Spleen (tissue), 11 donors: ENCODE data around the gene CCNQ. TPM values are rescaled to one million over a fixed set of nuclear protein-coding genes. Genes with fewer than 3 reads are reported as not detected.

Experiments used
- DNase-seq: peaks from one replicate; pipeline ENCODE4 v3.0.0-alpha.2; 2020
- H3K27ac ChIP-seq, 8 donors: fragments of 200-600 bp; sonication (generic) in 7 of 8; 1 replicate in 4 of 8; 2 replicates in 4 of 8; pipeline versions ENCODE4 v1.5.0 to v1.8.0; 2016 to 2021; ENCODE audit warnings: inconsistent platforms in 4 of 8, mild to moderate bottlenecking in 4 of 8, moderate library complexity in 1 of 8
- H3K27me3 ChIP-seq, 7 donors: fragments of 200-600 bp; sonication (generic) in 6 of 7; replicated peaks in 1 of 7; 1 replicate in 4 of 7; 2 replicates in 3 of 7; pipeline versions ENCODE4 v1.5.0 to v1.8.0; 2016 to 2021; ENCODE audit warnings: inconsistent platforms in 3 of 7, mild to moderate bottlenecking in 1 of 7
- H3K36me3 ChIP-seq, 6 donors: fragments of 200-600 bp; sonication (generic) in 5 of 6; 1 replicate in 4 of 6; 2 replicates in 2 of 6; pipeline versions ENCODE4 v1.5.0 to v1.8.0; 2016 to 2021; ENCODE audit warnings: inconsistent platforms in 2 of 6
- H3K4me1 ChIP-seq, 6 donors: fragments of 200-600 bp; sonication (generic) in 5 of 6; 1 replicate in 3 of 6; 2 replicates in 3 of 6; pipeline versions ENCODE4 v1.5.0 to v1.8.0; 2016 to 2021; ENCODE audit warnings: inconsistent platforms in 3 of 6
- H3K4me3 ChIP-seq, 8 donors: fragments of 200-600 bp; sonication (generic) in 7 of 8; 1 replicate in 4 of 8; 2 replicates in 4 of 8; pipeline versions ENCODE4 v1.5.0 to v1.8.0; 2016 to 2021; ENCODE audit warnings: inconsistent platforms in 4 of 8, mild to moderate bottlenecking in 4 of 8, moderate library complexity in 2 of 8
- H3K9me3 ChIP-seq, 8 donors: fragments of 200-600 bp; sonication (generic) in 7 of 8; 1 replicate in 4 of 8; 2 replicates in 4 of 8; pipeline versions ENCODE4 v1.5.0 to v1.8.0; 2016 to 2021; ENCODE audit warnings: inconsistent platforms in 4 of 8
- POLR2A ChIP-seq, 3 donors: fragments of 450-650 bp; IDR thresholded peaks; one replicate each; pipeline ENCODE4 v1.5.1; 2017; ENCODE audit warnings: antibody characterized with exemption in 3 of 3, mild to moderate bottlenecking in 1 of 3
- POLR2AphosphoS5 ChIP-seq, 3 donors: sonication (generic); formaldehyde crosslinking; IDR thresholded peaks; one replicate each; pipeline ENCODE4 v1.5.1; 2017; ENCODE audit warnings: antibody characterized with exemption in 3 of 3
- WGBS, 5 donors: extraction: QIAGEN DNeasy Blood & Tissue Kit in 3 of 5; methylation state at CpG; one replicate each; pipeline versions ENCODE4 v1.1.5 to v1.1.7; 2013 to 2018; 5-methylcytosine and 5-hydroxymethylcytosine counted together
- intact Hi-C: fragments of 100-400 bp; cut with DNase I; formaldehyde crosslinking; loops from one replicate; pipeline ENCODE4 v1.15.0; 2023; ENCODE audit warnings: low total_unique reads
- polyA plus RNA-seq, 3 donors: library from polyadenylated mRNA; stranded (reverse); fragments of 200-250 nt; gene quantifications; one replicate each; pipeline ENCODE4 v1.2.1, GENCODE V29; 2013
- total RNA-seq, 7 donors: library from RNA; depleted of rRNA in 3 of 7; stranded (reverse); fragments of >200 nt in 3 of 7; fragmentation: NEBNext Ultra II Directional in 4 of 7; extraction: Animal tissue kit (Norgen Biotek cat#: 25700) in 4 of 7; gene quantifications; one replicate each; pipeline versions ENCODE4 v1.1.0 to v1.2.1, GENCODE V29; 2016 to 2021
- TF ChIP-seq, protein P1 (sequence below), 11 experiments: fragments of 200-600 bp in 7 of 11; fragments of 450-650 bp in 4 of 11; sonication (generic) in 4 of 11; IDR thresholded peaks in 8 of 11; conservative IDR thresholded peaks in 3 of 11; 1 replicate in 7 of 11; 2 replicates in 4 of 11; pipeline versions ENCODE4 v1.4.0 to v1.8.0; 2016 to 2021; ENCODE audit warnings: antibody characterized with exemption in 11 of 11, inconsistent platforms in 4 of 11, mild to moderate bottlenecking in 1 of 11
- donor health status: healthy with polysubstance abuse.
- donor health status: DM: no; HTN: no; CAD: no; lungs with moderate emphysema.
- donor health status: DM: no; HTN: no; CAD: no.
- donor health status: Bipolar disorder and iron deficiency.
- donor health status: healthy.
- donor health status: DM: no; HTN: no; CAD: no.
- donor health status: DM: yes; HTN: yes; CAD: no.

CCNQ gene
- total and polyA plus RNA-seq, 10 donors, result 17.5 to 67.3 (median 26.5) TPM

DNA sequence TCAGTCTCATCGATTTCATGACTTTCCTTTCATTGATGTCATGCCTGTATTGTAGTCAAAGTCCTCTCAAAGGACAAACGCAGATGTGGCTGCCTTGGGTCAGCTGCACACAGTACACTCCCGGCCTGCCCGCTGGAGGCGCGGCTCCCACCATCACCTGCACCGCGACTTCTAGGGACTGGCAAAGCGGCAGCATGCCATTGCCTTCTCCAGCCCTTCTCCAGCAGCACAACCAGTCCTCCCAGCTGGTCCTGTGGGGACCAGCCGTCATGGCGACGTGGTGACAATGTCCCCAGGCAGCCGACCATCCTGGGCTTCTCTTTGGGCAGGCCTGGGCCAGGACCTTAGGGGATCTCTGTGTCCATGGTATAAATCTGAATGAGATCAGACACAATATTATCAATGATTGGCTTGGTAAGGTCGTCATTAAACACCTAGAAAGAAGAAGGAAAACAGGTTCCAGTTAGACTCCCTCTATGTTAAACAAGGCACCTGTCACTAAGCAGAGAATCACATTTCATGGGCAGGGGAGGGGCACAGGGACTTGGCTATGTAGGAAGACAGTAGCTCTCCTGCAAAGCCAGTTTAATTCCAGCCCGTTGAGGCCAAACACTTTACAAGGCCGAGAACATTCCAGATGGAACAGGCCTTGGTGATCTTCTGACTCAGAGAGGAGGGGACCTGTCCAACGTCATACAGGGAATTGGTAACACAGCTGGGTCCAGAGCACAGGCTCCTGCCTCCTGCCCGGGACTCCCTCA is 10.7 kb downstream of the CCNQ start:
- intact Hi-C loops, result no loop called here
- Histone ChIP-seq H3K36me3 (peaks cover 0 to 73% (median 32%) of the 10 kb centered on the region in 6 donors), H3K9me3 (no peaks in the 10 kb centered on the region), H3K27ac (no peak overlapping the region), H3K27me3 (no peaks in the 10 kb centered on the region), H3K4me3 (no peak overlapping the region), H3K4me1 (peaks cover 0 to 19% (median 3%) of the 10 kb centered on the region in 6 donors)
- 89 to 96% (median 94%) methylated on average over 3 to 18 of the region's 18 CpGs for WGBS, 5 donors
- TF ChIP-seq, protein P1, sequence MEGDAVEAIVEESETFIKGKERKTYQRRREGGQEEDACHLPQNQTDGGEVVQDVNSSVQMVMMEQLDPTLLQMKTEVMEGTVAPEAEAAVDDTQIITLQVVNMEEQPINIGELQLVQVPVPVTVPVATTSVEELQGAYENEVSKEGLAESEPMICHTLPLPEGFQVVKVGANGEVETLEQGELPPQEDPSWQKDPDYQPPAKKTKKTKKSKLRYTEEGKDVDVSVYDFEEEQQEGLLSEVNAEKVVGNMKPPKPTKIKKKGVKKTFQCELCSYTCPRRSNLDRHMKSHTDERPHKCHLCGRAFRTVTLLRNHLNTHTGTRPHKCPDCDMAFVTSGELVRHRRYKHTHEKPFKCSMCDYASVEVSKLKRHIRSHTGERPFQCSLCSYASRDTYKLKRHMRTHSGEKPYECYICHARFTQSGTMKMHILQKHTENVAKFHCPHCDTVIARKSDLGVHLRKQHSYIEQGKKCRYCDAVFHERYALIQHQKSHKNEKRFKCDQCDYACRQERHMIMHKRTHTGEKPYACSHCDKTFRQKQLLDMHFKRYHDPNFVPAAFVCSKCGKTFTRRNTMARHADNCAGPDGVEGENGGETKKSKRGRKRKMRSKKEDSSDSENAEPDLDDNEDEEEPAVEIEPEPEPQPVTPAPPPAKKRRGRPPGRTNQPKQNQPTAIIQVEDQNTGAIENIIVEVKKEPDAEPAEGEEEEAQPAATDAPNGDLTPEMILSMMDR (IDR thresholded peaks at IDR 0.05 in 8 of 11, conservative IDR thresholded peaks at IDR 0.05 in 3 of 11), result no peak
- TF ChIP-seq POLR2AphosphoS5 (IDR thresholded peaks at IDR 0.05) (no peak), POLR2A (IDR thresholded peaks at IDR 0.05) (no peak)
- DNase-seq, result no peak

DNA sequence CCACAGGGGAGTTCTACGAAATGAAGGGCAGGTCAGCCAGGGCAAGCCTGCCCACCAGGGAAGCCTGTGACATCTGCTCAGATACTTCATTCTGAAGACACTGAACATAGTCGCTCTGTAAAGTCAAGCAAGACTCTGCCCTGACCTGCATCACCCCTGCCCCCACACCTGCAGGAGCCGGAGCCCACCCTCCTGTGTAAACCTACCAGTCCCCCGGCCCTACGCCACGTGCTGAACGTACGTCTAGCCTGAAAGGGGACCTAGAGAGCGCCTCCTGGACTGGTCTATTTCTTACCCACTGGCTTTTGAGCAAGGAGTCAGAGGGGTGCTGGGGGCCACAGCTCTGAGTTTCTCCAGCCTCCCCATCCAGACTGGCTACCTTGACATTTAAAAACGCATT is 11.6 kb downstream of the CCNQ start:
- intact Hi-C loops, result no loop called here
- TF ChIP-seq POLR2A (IDR thresholded peaks at IDR 0.05) (no peak), POLR2AphosphoS5 (IDR thresholded peaks at IDR 0.05) (no peak)
- TF ChIP-seq, protein P1 (IDR thresholded peaks at IDR 0.05 in 8 of 11, conservative IDR thresholded peaks at IDR 0.05 in 3 of 11), result no peak
- Histone ChIP-seq H3K4me3 (no peak overlapping the region), H3K4me1 (peaks cover 0 to 24% (median 10%) of the 10 kb centered on the region in 6 donors), H3K27me3 (no peaks in the 10 kb centered on the region), H3K9me3 (no peaks in the 10 kb centered on the region), H3K27ac (no peak overlapping the region), H3K36me3 (peaks cover 0 to 65% (median 30%) of the 10 kb centered on the region in 6 donors)
- WGBS, 5 donors, result 82 to 99% (median 96%) methylated on average over 6 to 10 of the region's 10 CpGs
- no peak for DNase-seq

DNA sequence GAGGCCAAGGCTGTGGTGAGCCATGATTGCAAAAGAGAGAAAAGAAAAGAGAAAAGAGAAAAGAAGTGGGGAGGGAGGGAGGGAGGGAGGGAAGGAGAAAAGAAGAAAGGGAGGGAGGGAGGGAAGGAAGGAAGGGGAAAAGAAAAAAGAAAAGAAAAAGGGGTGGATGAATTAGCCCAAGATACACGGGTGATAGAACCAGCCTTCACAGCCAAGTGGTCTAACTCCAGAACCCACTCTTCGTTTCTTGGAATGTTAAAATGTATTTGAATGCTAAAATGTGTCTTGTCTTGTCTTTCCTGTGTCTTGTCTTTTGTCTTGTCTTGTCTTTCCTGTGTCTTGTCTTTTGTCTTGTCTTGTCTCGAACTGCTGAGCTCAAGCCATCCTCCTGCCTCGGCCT is 13.1 kb downstream of the CCNQ start:
- WGBS, 5 donors, result 77 to 96% (median 90%) methylated on average over 4 of the region's 4 CpGs
- peaks cover 0 to 49% (median 21%) of the 10 kb centered on the region in 6 donors for H3K36me3 ChIP-seq
- intact Hi-C loops, result no loop called here
- H3K4me3 ChIP-seq, result no peak overlapping the region
- TF ChIP-seq POLR2A (IDR thresholded peaks at IDR 0.05) (no peak), POLR2AphosphoS5 (IDR thresholded peaks at IDR 0.05) (no peak)
- TF ChIP-seq, protein P1 (IDR thresholded peaks at IDR 0.05 in 8 of 11, conservative IDR thresholded peaks at IDR 0.05 in 3 of 11), result no peak
- H3K27me3 ChIP-seq, result no peaks in the 10 kb centered on the region
- no peak for DNase-seq
- no peak overlapping the region for H3K27ac ChIP-seq
- H3K4me1 ChIP-seq, result peaks cover 0 to 20% (median 11%) of the 10 kb centered on the region in 6 donors
- H3K9me3 ChIP-seq, result no peaks in the 10 kb centered on the region

DNA sequence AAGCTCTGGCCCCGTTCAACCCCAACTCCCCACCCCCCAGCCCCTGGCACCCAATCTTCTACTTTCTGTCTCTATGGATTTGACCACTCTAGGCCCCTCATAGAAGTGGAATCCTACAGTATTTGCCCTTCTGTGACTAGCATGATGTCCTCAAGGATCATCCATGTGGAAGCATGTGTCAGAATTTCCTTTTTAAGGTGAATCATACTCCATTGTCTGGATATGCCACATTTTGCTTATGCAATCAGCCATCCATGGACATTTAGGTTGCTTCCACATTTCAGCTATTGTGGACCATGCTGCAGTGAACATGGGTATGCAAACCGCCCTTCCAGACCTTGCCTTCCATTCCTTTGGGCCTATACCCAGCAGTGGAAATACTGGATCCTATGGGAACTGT is 15.5 kb downstream of the CCNQ start:
- H3K4me3 ChIP-seq, result no peak overlapping the region
- H3K27ac ChIP-seq, result peak overlapping the region in 1 of 8 donors; percentile 31
- no peak for DNase-seq
- intact Hi-C loops, result no loop called here
- TF ChIP-seq POLR2A (IDR thresholded peaks at IDR 0.05) (no peak), POLR2AphosphoS5 (IDR thresholded peaks at IDR 0.05) (no peak)
- TF ChIP-seq, protein P1 (IDR thresholded peaks at IDR 0.05 in 8 of 11, conservative IDR thresholded peaks at IDR 0.05 in 3 of 11), result no peak
- peaks cover 0 to 19% (median 11%) of the 10 kb centered on the region in 6 donors for H3K4me1 ChIP-seq
- WGBS, 5 donors, result 58 to 78% (median 64%) methylated on average over 2 of the region's 2 CpGs
- no peaks in the 10 kb centered on the region for H3K9me3 ChIP-seq
- H3K36me3 ChIP-seq, result peaks cover 0 to 27% (median 11%) of the 10 kb centered on the region in 6 donors
- H3K27me3 ChIP-seq, result no peaks in the 10 kb centered on the region
